Measurements from ENCODE around the gene CHST11.

Gene CHST11

DNA sequence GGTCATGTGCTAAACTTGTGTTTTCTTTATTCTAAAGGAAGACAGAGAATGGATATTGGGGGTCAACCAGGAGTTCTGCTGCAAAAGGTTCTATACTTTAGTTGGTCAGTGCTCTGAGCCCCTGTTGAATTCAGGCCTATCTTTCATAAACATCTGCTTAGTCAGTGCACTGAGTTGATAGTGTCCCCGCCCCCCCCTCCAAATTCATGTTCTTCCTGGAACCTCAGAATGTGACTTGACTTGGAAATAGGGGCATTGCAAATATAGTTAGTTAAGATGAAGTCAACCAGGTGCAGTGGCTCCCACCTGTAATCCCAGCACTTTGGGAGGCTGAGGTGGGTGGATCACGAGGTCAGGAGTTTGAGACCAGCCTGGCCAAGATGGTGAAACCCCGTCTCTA is 23.3 kb downstream of the CHST11 start:
- peaks cover 96% of the 10 kb centered on the region for H3K79me2 ChIP-seq (ENCODE audit: insufficient read depth, low read length)
- H3K9me3 ChIP-seq (ENCODE audit: insufficient read depth, low read length, severe bottlenecking): no peaks in the 10 kb centered on the region
- peak overlapping the region; percentile 96 for H3K27ac ChIP-seq (ENCODE audit: low read length)
- DNase-seq (no peak), ATAC-seq (ENCODE audit: insufficient read depth, low read depth) (no peak)
- H3K36me3 ChIP-seq (ENCODE audit: insufficient read depth, low read length): peaks cover 52% of the 10 kb centered on the region
- peak overlapping the region in 1 of 2 experiments; percentile 6; a peak in 1 of 4 replicates for H3K4me3 ChIP-seq (ENCODE audit: low read depth in 1 of 2, low read length in 2 of 2)
- peak overlapping the region; percentile 59; the same call in 1 of the 2 replicates for H3K9ac ChIP-seq (ENCODE audit: low read depth, low read length)
- no peak overlapping the region for H2AFZ ChIP-seq (ENCODE audit: low read depth, low read length)
- H4K20me1 ChIP-seq (ENCODE audit: insufficient read depth, low read length): no peaks in the 10 kb centered on the region; the same call in 1 of the 2 replicates
- peaks cover 94% of the 10 kb centered on the region for H3K4me1 ChIP-seq (ENCODE audit: insufficient read depth, low read length)
- H3K4me2 ChIP-seq (ENCODE audit: insufficient read depth, low read length): peak overlapping the region; percentile 9
- H3K27me3 ChIP-seq (ENCODE audit: insufficient read depth, low read length, poor library complexity): no peaks in the 10 kb centered on the region
- TF ChIP-seq EZH2 (IDR thresholded peaks at IDR 0.05; ENCODE audit: borderline replicate concordance, low read depth, low read length, severe bottlenecking): no peak
- TF ChIP-seq, protein P1, sequence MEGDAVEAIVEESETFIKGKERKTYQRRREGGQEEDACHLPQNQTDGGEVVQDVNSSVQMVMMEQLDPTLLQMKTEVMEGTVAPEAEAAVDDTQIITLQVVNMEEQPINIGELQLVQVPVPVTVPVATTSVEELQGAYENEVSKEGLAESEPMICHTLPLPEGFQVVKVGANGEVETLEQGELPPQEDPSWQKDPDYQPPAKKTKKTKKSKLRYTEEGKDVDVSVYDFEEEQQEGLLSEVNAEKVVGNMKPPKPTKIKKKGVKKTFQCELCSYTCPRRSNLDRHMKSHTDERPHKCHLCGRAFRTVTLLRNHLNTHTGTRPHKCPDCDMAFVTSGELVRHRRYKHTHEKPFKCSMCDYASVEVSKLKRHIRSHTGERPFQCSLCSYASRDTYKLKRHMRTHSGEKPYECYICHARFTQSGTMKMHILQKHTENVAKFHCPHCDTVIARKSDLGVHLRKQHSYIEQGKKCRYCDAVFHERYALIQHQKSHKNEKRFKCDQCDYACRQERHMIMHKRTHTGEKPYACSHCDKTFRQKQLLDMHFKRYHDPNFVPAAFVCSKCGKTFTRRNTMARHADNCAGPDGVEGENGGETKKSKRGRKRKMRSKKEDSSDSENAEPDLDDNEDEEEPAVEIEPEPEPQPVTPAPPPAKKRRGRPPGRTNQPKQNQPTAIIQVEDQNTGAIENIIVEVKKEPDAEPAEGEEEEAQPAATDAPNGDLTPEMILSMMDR (IDR thresholded peaks at IDR 0.05; ENCODE audit: borderline replicate concordance, extremely low read depth, low read length, poor library complexity, severe bottlenecking): no peak

DNA sequence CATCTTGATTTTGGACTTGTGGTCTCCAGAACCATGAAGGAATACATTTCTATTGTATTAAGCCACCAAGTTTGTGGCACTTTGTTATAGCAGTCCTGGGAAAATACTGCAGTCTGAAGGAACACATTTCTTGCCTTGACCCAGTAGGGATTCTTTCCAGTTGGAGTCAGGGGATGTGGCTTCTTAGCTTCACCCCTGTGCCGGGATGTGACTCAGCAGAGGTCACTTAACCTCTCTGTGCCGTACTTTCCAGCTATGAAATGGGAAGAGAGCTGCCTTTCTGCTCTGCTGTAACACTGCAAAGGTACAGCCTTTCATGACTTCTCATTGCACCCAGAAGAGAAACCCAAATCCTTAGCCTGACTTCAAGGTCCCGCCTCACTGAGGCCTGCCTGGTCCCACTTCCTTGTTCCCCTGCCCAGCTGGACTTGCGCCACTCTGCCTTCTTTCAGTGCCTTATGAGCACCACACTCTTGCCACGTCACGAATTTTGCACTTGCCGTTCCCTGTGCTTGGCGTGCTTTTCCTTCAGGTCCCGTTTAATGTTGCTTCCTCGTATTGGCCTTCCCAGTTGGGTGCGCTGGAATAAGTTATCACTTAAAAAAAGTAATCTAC is 24.2 kb downstream of the CHST11 start:
- H3K9ac ChIP-seq (ENCODE audit: low read depth, low read length): peak overlapping the region; percentile 39
- no peak overlapping the region for H2AFZ ChIP-seq (ENCODE audit: low read depth, low read length)
- peaks cover 96% of the 10 kb centered on the region for H3K79me2 ChIP-seq (ENCODE audit: insufficient read depth, low read length)
- H4K20me1 ChIP-seq (ENCODE audit: insufficient read depth, low read length): no peaks in the 10 kb centered on the region
- H3K27me3 ChIP-seq (ENCODE audit: insufficient read depth, low read length, poor library complexity): no peaks in the 10 kb centered on the region
- DNase-seq (no peak), ATAC-seq (ENCODE audit: insufficient read depth, low read depth) (no peak)
- H3K4me2 ChIP-seq (ENCODE audit: insufficient read depth, low read length): peak overlapping the region; percentile 42
- no peaks in the 10 kb centered on the region for H3K9me3 ChIP-seq (ENCODE audit: insufficient read depth, low read length, severe bottlenecking)
- peaks cover 52% of the 10 kb centered on the region for H3K36me3 ChIP-seq (ENCODE audit: insufficient read depth, low read length)
- H3K27ac ChIP-seq (ENCODE audit: low read length): peak overlapping the region; percentile 88
- H3K4me3 ChIP-seq (ENCODE audit: low read depth in 1 of 2, low read length in 2 of 2): peak overlapping the region in 1 of 2 experiments; percentile 9; a peak in 1 of 4 replicates
- TF ChIP-seq, protein P1 (IDR thresholded peaks at IDR 0.05; ENCODE audit: borderline replicate concordance, extremely low read depth, low read length, poor library complexity, severe bottlenecking): no peak
- TF ChIP-seq EZH2 (IDR thresholded peaks at IDR 0.05; ENCODE audit: borderline replicate concordance, low read depth, low read length, severe bottlenecking): no peak
- H3K4me1 ChIP-seq (ENCODE audit: insufficient read depth, low read length): peaks cover 99% of the 10 kb centered on the region

DNA sequence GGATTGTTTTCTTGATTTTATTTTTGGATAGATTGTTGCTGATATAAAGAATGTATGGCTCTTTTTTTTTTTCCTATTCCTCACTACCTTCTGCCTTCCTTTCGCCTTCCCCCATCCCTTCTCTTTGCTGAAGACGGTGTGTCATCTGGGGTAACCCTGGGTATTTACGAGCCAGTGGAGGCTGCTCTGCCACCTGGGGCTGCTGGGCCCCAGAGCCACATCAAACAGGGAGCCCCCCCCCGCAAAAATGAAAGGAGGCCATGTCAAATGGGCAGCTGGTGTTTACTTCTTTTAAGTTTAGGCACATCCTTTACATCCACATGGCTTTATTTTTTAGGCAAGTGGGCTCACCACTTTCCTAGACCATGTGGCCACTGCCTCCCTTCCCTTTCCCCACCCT is 25.4 kb downstream of the CHST11 start:
- H3K79me2 ChIP-seq (ENCODE audit: insufficient read depth, low read length): peaks cover 96% of the 10 kb centered on the region
- no peaks in the 10 kb centered on the region for H3K9me3 ChIP-seq (ENCODE audit: insufficient read depth, low read length, severe bottlenecking)
- H4K20me1 ChIP-seq (ENCODE audit: insufficient read depth, low read length): no peaks in the 10 kb centered on the region; the same call in 1 of the 2 replicates
- peak overlapping the region; percentile 39 for H3K9ac ChIP-seq (ENCODE audit: low read depth, low read length)
- peak; percentile 89 for DNase-seq
- H3K4me1 ChIP-seq (ENCODE audit: insufficient read depth, low read length): peaks cover 100% of the 10 kb centered on the region
- H2AFZ ChIP-seq (ENCODE audit: low read depth, low read length): no peak overlapping the region
- H3K36me3 ChIP-seq (ENCODE audit: insufficient read depth, low read length): peaks cover 60% of the 10 kb centered on the region
- ATAC-seq (ENCODE audit: insufficient read depth, low read depth): peak; percentile 56
- no peak for TF ChIP-seq EZH2 (IDR thresholded peaks at IDR 0.05; ENCODE audit: borderline replicate concordance, low read depth, low read length, severe bottlenecking)
- TF ChIP-seq, protein P1 (IDR thresholded peaks at IDR 0.05; ENCODE audit: borderline replicate concordance, extremely low read depth, low read length, poor library complexity, severe bottlenecking): no peak
- H3K27me3 ChIP-seq (ENCODE audit: insufficient read depth, low read length, poor library complexity): no peaks in the 10 kb centered on the region
- H3K4me2 ChIP-seq (ENCODE audit: insufficient read depth, low read length): peak overlapping the region; percentile 43
- no peak overlapping the region for H3K4me3 ChIP-seq (ENCODE audit: low read depth in 1 of 2, low read length in 2 of 2)
- H3K27ac ChIP-seq (ENCODE audit: low read length): peak overlapping the region; percentile 88

Measured in DND-41 (cell line).